ENCODE data around the gene KCNIP1. TPM values are rescaled to one million over a fixed set of nuclear protein-coding genes. Genes with fewer than 3 reads are reported as not detected.
A peak's percentile ranks its signal among the peaks of the same experiment; 100 is the strongest.

The KCNIP1 gene
- total and polyA plus RNA-seq, 10 of the 15 experiments (the other 5 are each of a cell fraction or from before 2014, with no cell fraction given) = not detected

- H3K4me3 ChIP-seq = no peak overlapping the region
- POLR2A ChIA-PET = interaction anchor here (0.6 kb wide), 1 partner anchor 742 kb away, joined by 3 read pairs; no protein-coding TSS in a partner anchor
- FAIRE-seq (no peak), ATAC-seq (peak; percentile 92), DNase-seq (ENCODE audit: low read depth, low spot score) (no peak)
- H3K79me2 ChIP-seq (ENCODE audit: control insufficient read depth, insufficient read depth, low read length) = no peaks in the 10 kb centered on the region
- SMC1A ChIA-PET (ENCODE audit: uncharacterized antibody, unreplicated experiment) = interaction anchor here (0.6 to 1.5 kb wide), 4 partner anchors 106 to 153 kb away, joined by 3 to 8 read pairs (median 3); no protein-coding TSS in a partner anchor
- intact Hi-C loops (cut with micrococcal nuclease; ENCODE audit: unreplicated experiment) = loop anchor here (1.0 to 5.0 kb wide), 3 partner anchors 104 to 258 kb away; no protein-coding TSS in a partner anchor
- no peak overlapping the region for H3K27ac ChIP-seq (ENCODE audit: control insufficient read depth, insufficient read depth)
- no peaks in the 10 kb centered on the region for H3K4me1 ChIP-seq (ENCODE audit: control insufficient read depth, insufficient read depth, low read length)
- H2AFZ ChIP-seq (ENCODE audit: control insufficient read depth, low read depth, low read length) = no peak overlapping the region
- H4K20me1 ChIP-seq (ENCODE audit: control insufficient read depth, insufficient read depth) = no peaks in the 10 kb centered on the region
- TF ChIP-seq USF1 (IDR thresholded peaks at IDR 0.05; ENCODE audit: borderline replicate concordance, extremely low read length, insufficient read depth, low read depth, low read length) (no peak), CTCF (IDR thresholded peaks at IDR 0.05 in 2 of 3, conservative IDR thresholded peaks at IDR 0.05 in 1 of 3; ENCODE audit: control insufficient read depth in 2 of 3, extremely low read depth in 1 of 3, insufficient read depth in 1 of 3, low read depth in 3 of 3, low read length in 3 of 3) (peak; percentile 80 to 86 (median 85)), ZNF24 (IDR thresholded peaks at IDR 0.05) (no peak), RAD21 (IDR thresholded peaks at IDR 0.05; ENCODE audit: insufficient read depth, low read depth, low read length) (peak; percentile 78), FOXM1 (IDR thresholded peaks at IDR 0.05; ENCODE audit: low read depth, low read length) (no peak), YY1 (IDR thresholded peaks at IDR 0.05; ENCODE audit: low read depth, low read length) (0 out of 2 replicates have a peak, but pooled peaks have one; percentile 18), SMC3 (IDR thresholded peaks at IDR 0.05; ENCODE audit: borderline replicate concordance, low read length) (peak; percentile 39; the same call in 1 of the 2 replicates)
- in situ Hi-C loops (cut with MboI) = no loop called here
- no peak overlapping the region for H3K9ac ChIP-seq (ENCODE audit: control insufficient read depth, insufficient read depth, low read length)
- no TSS peak for BruUV-seq (replicated peaks)
- 12% methylated on average over 15 of the region's 15 CpGs for WGBS (ENCODE audit: insufficient coverage, insufficient replicate concordance, low lambda C conversion rate, missing lambda C conversion rate)
- no peaks in the 10 kb centered on the region for H3K9me3 ChIP-seq (replicated peaks; ENCODE audit: control insufficient read depth, insufficient read depth, low read length)
- H3K4me2 ChIP-seq (ENCODE audit: control insufficient read depth, insufficient read depth) = no peak overlapping the region
- RAD21 ChIA-PET (ENCODE audit: unreplicated experiment) = interaction anchor here (1.8 kb wide), 1 partner anchor 153 kb away, joined by 19 read pairs; no protein-coding TSS in a partner anchor
- CTCF ChIA-PET = interaction anchor here (0.6 to 2.4 kb wide), 19 partner anchors 12 to 703 kb away, joined by 3 to 33 read pairs (median 4); no protein-coding TSS in a partner anchor
- no peaks in the 10 kb centered on the region for H3K36me3 ChIP-seq (ENCODE audit: control insufficient read depth in 2 of 2, insufficient read depth in 2 of 2, low read length in 1 of 2)
- H3K27me3 ChIP-seq (replicated peaks in 1 of 2; ENCODE audit: control insufficient read depth in 2 of 2, insufficient read depth in 2 of 2, low read length in 1 of 2) = peaks cover 3 to 5% of the 10 kb centered on the region in 2 experiments; a peak in 3 of 4 replicates
Measured at GRCh38 chr5:170638454-170639220, 134.8 kb downstream of the KCNIP1 start.

Measured in GM12878 (cell line).